ENCODE data around the gene FNDC3B.

The FNDC3B gene

DNA sequence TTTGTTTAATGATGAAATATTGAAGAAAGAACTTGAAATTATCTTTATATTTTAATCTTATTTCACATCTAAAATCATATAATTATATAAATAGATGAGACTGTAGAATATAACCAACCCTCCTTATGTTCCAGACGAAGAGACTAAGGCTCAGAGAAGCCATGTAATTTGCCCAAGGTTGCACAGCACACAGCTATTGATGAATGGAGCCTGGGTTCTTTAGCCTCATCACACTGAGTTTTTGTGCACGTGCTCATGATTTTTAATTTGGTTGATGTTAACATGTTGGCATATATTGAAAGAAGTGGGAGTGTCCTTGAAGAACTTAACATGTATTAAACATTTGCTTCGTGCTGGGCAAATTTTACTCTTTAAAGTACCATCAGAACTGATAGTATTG lies 151.6 kb downstream of the FNDC3B start:
- no peaks in the 10 kb centered on the region for H4K20me1 ChIP-seq (ENCODE audit: insufficient read depth, low read length)
- H3K79me2 ChIP-seq (ENCODE audit: insufficient read depth, low read length), result no peaks in the 10 kb centered on the region
- TF ChIP-seq, protein P1, sequence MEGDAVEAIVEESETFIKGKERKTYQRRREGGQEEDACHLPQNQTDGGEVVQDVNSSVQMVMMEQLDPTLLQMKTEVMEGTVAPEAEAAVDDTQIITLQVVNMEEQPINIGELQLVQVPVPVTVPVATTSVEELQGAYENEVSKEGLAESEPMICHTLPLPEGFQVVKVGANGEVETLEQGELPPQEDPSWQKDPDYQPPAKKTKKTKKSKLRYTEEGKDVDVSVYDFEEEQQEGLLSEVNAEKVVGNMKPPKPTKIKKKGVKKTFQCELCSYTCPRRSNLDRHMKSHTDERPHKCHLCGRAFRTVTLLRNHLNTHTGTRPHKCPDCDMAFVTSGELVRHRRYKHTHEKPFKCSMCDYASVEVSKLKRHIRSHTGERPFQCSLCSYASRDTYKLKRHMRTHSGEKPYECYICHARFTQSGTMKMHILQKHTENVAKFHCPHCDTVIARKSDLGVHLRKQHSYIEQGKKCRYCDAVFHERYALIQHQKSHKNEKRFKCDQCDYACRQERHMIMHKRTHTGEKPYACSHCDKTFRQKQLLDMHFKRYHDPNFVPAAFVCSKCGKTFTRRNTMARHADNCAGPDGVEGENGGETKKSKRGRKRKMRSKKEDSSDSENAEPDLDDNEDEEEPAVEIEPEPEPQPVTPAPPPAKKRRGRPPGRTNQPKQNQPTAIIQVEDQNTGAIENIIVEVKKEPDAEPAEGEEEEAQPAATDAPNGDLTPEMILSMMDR (IDR thresholded peaks at IDR 0.05; ENCODE audit: low read length), result no peak
- no peak for TF ChIP-seq EZH2 (IDR thresholded peaks at IDR 0.05; ENCODE audit: borderline replicate concordance, low read length)
- no peaks in the 10 kb centered on the region for H3K4me1 ChIP-seq (ENCODE audit: insufficient read depth, low read length, severe bottlenecking)
- no peaks in the 10 kb centered on the region for H3F3A ChIP-seq (ENCODE audit: insufficient read depth, low read length)
- no peak overlapping the region for H3K4me3 ChIP-seq (ENCODE audit: low read depth, low read length, poor library complexity, severe bottlenecking)
- H2AFZ ChIP-seq (ENCODE audit: low read length), result no peak overlapping the region
- no peaks in the 10 kb centered on the region for H3K27me3 ChIP-seq (ENCODE audit: insufficient read depth, low read length)
- no peaks in the 10 kb centered on the region for H3K9me3 ChIP-seq (ENCODE audit: low read length)
- no peak overlapping the region for H3K4me2 ChIP-seq (ENCODE audit: low read length)
- no peak overlapping the region for H3K27ac ChIP-seq (ENCODE audit: low read depth, low read length, poor library complexity, severe bottlenecking)
- no peaks in the 10 kb centered on the region for H3K9me2 ChIP-seq (ENCODE audit: low read depth, low read length)
- no peaks in the 10 kb centered on the region for H3K36me3 ChIP-seq (ENCODE audit: insufficient read depth, low read length)
- H3K9ac ChIP-seq (ENCODE audit: low read length), result no peak overlapping the region

DNA sequence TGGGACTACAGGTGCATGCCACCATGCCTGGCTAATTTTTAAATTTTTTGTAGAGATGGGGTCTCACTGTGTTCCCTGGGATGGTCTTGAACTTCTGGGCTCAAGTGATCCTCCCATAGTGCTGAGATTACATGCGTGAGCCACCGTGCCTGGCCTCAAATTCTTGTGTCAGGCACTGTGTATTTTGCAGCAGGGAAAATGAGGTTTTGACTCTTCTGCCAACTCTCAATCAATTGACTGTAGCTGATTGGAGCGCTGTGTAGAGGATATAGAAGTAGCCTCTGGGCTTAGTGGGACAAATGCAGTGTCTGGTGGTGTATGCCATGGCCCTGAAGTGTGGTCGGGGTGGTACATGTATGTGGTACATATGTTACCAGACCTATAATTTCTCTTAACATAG lies 152.3 kb downstream of the FNDC3B start:
- Histone ChIP-seq H3K9me2 (ENCODE audit: low read depth, low read length) (no peaks in the 10 kb centered on the region), H3K9me3 (ENCODE audit: low read length) (no peaks in the 10 kb centered on the region), H4K20me1 (ENCODE audit: insufficient read depth, low read length) (no peaks in the 10 kb centered on the region), H3K4me3 (ENCODE audit: low read depth, low read length, poor library complexity, severe bottlenecking) (no peak overlapping the region), H3K4me1 (ENCODE audit: insufficient read depth, low read length, severe bottlenecking) (no peaks in the 10 kb centered on the region), H2AFZ (ENCODE audit: low read length) (no peak overlapping the region), H3F3A (ENCODE audit: insufficient read depth, low read length) (no peaks in the 10 kb centered on the region), H3K79me2 (ENCODE audit: insufficient read depth, low read length) (no peaks in the 10 kb centered on the region), H3K27ac (ENCODE audit: low read depth, low read length, poor library complexity, severe bottlenecking) (no peak overlapping the region), H3K4me2 (ENCODE audit: low read length) (no peak overlapping the region), H3K27me3 (ENCODE audit: insufficient read depth, low read length) (no peaks in the 10 kb centered on the region), H3K36me3 (ENCODE audit: insufficient read depth, low read length) (no peaks in the 10 kb centered on the region), H3K9ac (ENCODE audit: low read length) (no peak overlapping the region)
- TF ChIP-seq, protein P1 (IDR thresholded peaks at IDR 0.05; ENCODE audit: low read length), result no peak
- no peak for TF ChIP-seq EZH2 (IDR thresholded peaks at IDR 0.05; ENCODE audit: borderline replicate concordance, low read length)

- Histone ChIP-seq H3K4me1 (ENCODE audit: insufficient read depth, low read length, severe bottlenecking) (no peaks in the 10 kb centered on the region), H3K9ac (ENCODE audit: low read length) (no peak overlapping the region), H3K36me3 (ENCODE audit: insufficient read depth, low read length) (no peaks in the 10 kb centered on the region), H3K9me2 (ENCODE audit: low read depth, low read length) (no peaks in the 10 kb centered on the region), H3K27ac (ENCODE audit: low read depth, low read length, poor library complexity, severe bottlenecking) (no peak overlapping the region), H3F3A (ENCODE audit: insufficient read depth, low read length) (no peaks in the 10 kb centered on the region), H3K4me2 (ENCODE audit: low read length) (no peak overlapping the region), H3K9me3 (ENCODE audit: low read length) (no peaks in the 10 kb centered on the region), H4K20me1 (ENCODE audit: insufficient read depth, low read length) (no peaks in the 10 kb centered on the region), H2AFZ (ENCODE audit: low read length) (no peak overlapping the region), H3K27me3 (ENCODE audit: insufficient read depth, low read length) (no peaks in the 10 kb centered on the region), H3K4me3 (ENCODE audit: low read depth, low read length, poor library complexity, severe bottlenecking) (no peak overlapping the region), H3K79me2 (ENCODE audit: insufficient read depth, low read length) (no peaks in the 10 kb centered on the region)
- TF ChIP-seq EZH2 (IDR thresholded peaks at IDR 0.05; ENCODE audit: borderline replicate concordance, low read length), result no peak
- TF ChIP-seq, protein P1 (IDR thresholded peaks at IDR 0.05; ENCODE audit: low read length), result no peak
Observed at GRCh38 chr3:172192830-172193415, 153.5 kb downstream of the FNDC3B start.

All from OCI-LY1 (cell line).